H1 (cell line): ENCODE data around the gene ITGA11.

ENCODE experiments used
- ASH2L ChIP-seq: fragments of 200-600, 300-600 bp; sonication (generic); IDR thresholded peaks from one replicate; pipeline ENCODE4 v1.7.1; 2017; ENCODE audit warnings: low read length
- CREB1 ChIP-seq: IDR thresholded peaks from 2 replicates; pipeline ENCODE4 v1.6.1; 2012; ENCODE audit warnings: inconsistent platforms
- GABPA ChIP-seq: IDR thresholded peaks from 2 replicates; pipeline ENCODE4 v1.6.1; 2011; ENCODE audit warnings: mild to moderate bottlenecking, low read length, moderate library complexity, borderline replicate concordance; ENCODE audit not compliant: insufficient read depth
- KDM1A ChIP-seq: fragments of 200-600, 300-600 bp; sonication (generic); IDR thresholded peaks from 2 replicates; pipeline ENCODE4 v1.7.1; 2016; ENCODE audit warnings: mild to moderate bottlenecking, low read length, borderline replicate concordance
- NANOG ChIP-seq: IDR thresholded peaks from 2 replicates; pipeline ENCODE4 v1.6.1; 2011; ENCODE audit warnings: low read length, low read depth, mild to moderate bottlenecking, inconsistent platforms; ENCODE audit not compliant: insufficient read depth, poor library complexity, severe bottlenecking
- POLR2AphosphoS5 ChIP-seq: IDR thresholded peaks from 2 replicates; pipeline ENCODE4 v1.6.1; 2011; ENCODE audit warnings: low read depth, low read length
- RXRA ChIP-seq: IDR thresholded peaks from 2 replicates; pipeline ENCODE4 v1.6.1; 2011; ENCODE audit warnings: low read depth, mild to moderate bottlenecking, low read length, moderate library complexity; ENCODE audit not compliant: insufficient read depth
- TF ChIP-seq, protein P1 (sequence below), 3 experiments: IDR thresholded peaks; 1 replicate in 2 of 3; 2 replicates in 1 of 3; pipeline versions ENCODE4 v1.5.1 to v1.6.1; 2011; ENCODE audit warnings: low read length in 3 of 3, mild to moderate bottlenecking in 3 of 3, inconsistent platforms in 2 of 3, low read depth in 1 of 3, moderate library complexity in 1 of 3; ENCODE audit not compliant: insufficient read depth in 1 of 3; ENCODE audit errors: control extremely low read depth in 1 of 3
- TF ChIP-seq, protein P2 (sequence below): IDR thresholded peaks from 2 replicates; pipeline ENCODE4 v1.6.1; 2011; ENCODE audit warnings: low read length, improper control_type of control experiment

DNA sequence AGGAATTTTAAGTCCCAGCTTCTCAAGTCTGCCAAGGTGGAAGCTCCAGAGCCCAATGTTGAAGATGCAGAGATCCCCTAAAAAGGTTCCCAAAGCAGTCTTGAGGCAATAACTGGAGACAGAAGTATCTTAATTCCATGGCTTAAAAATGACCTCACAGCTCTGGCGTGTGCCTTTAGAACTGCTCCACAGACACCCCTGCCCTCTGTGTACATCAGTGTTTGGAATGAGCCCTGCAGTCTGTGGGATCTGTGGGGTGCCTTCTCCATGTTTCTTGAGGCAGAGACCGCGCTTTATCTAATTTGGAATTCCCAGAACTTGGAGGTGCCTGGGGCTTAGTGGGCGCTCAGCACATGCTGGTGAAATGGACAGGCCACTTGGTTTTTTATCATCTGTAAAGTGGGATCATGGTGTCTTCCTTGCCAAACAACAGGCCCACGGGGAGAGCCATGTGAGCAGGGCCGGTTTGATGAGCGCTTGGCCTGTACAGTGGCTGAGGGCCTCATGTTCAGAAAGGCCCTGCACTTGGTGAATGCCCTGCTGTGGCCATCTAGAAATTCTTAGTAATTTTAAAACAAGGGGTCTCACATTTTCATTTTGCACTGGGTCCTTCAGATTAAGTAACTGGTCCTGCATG lies 7.1 kb downstream of the ITGA11 start:
- TF ChIP-seq, protein P1, sequence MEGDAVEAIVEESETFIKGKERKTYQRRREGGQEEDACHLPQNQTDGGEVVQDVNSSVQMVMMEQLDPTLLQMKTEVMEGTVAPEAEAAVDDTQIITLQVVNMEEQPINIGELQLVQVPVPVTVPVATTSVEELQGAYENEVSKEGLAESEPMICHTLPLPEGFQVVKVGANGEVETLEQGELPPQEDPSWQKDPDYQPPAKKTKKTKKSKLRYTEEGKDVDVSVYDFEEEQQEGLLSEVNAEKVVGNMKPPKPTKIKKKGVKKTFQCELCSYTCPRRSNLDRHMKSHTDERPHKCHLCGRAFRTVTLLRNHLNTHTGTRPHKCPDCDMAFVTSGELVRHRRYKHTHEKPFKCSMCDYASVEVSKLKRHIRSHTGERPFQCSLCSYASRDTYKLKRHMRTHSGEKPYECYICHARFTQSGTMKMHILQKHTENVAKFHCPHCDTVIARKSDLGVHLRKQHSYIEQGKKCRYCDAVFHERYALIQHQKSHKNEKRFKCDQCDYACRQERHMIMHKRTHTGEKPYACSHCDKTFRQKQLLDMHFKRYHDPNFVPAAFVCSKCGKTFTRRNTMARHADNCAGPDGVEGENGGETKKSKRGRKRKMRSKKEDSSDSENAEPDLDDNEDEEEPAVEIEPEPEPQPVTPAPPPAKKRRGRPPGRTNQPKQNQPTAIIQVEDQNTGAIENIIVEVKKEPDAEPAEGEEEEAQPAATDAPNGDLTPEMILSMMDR (IDR thresholded peaks at IDR 0.05; ENCODE audit: control extremely low read depth in 1 of 3, insufficient read depth in 1 of 3, low read depth in 1 of 3, low read length in 3 of 3), result no peak
- TF ChIP-seq KDM1A, result no peak
- TF ChIP-seq GABPA, result no peak
- TF ChIP-seq CREB1, result no peak
- TF ChIP-seq, protein P2, sequence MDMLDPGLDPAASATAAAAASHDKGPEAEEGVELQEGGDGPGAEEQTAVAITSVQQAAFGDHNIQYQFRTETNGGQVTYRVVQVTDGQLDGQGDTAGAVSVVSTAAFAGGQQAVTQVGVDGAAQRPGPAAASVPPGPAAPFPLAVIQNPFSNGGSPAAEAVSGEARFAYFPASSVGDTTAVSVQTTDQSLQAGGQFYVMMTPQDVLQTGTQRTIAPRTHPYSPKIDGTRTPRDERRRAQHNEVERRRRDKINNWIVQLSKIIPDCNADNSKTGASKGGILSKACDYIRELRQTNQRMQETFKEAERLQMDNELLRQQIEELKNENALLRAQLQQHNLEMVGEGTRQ, result no peak
- TF ChIP-seq ASH2L, result no peak
- TF ChIP-seq RXRA, result no peak
- no peak for TF ChIP-seq NANOG
- no peak for TF ChIP-seq POLR2AphosphoS5
